NCI-H774 (cell line): ENCODE results near the gene ARPC2.

Source experiments
- DNase-seq: peaks from one replicate; lab custom pipeline; 2025; lab: John Stamatoyannopoulos, UW

Gene ARPC2

GRCh38 chr2:218217360-218218267, 625 bp downstream of the ARPC2 start:
- no peak for DNase-seq

GRCh38 chr2:218218268-218219185, 1.5 kb downstream of the ARPC2 start:
- DNase-seq, result no peak

- no peak for DNase-seq
Observed at GRCh38 chr2:218219934-218220333, 2.9 kb downstream of the ARPC2 start.

- DNase-seq, result no peak
Observed at GRCh38 chr2:218221000-218221399, 4.0 kb downstream of the ARPC2 start.

GRCh38 chr2:218223046-218223445, 6.1 kb downstream of the ARPC2 start:
- DNase-seq, result no peak

GRCh38 chr2:218224186-218224585, 7.2 kb downstream of the ARPC2 start:
- no peak for DNase-seq

GRCh38 chr2:218226903-218227302, 9.9 kb downstream of the ARPC2 start:
- DNase-seq, result no peak

- no peak for DNase-seq
Observed at GRCh38 chr2:218228366-218229090, 11.5 kb downstream of the ARPC2 start.

GRCh38 chr2:218229239-218229638, 12.2 kb downstream of the ARPC2 start:
- DNase-seq, result no peak

GRCh38 chr2:218229851-218230250, 12.9 kb downstream of the ARPC2 start:
- no peak for DNase-seq

GRCh38 chr2:218230882-218231281, 13.9 kb downstream of the ARPC2 start:
- DNase-seq, result no peak

- DNase-seq, result no peak
Observed at GRCh38 chr2:218233543-218233942, 16.6 kb downstream of the ARPC2 start.

GRCh38 chr2:218234521-218234920, 17.5 kb downstream of the ARPC2 start:
- DNase-seq, result no peak

- DNase-seq, result no peak
Observed at GRCh38 chr2:218235017-218235416, 18.0 kb downstream of the ARPC2 start.

GRCh38 chr2:218236829-218237228, 19.8 kb downstream of the ARPC2 start:
- DNase-seq, result no peak

- DNase-seq, result no peak
Observed at GRCh38 chr2:218238887-218239286, 21.9 kb downstream of the ARPC2 start.

- DNase-seq, result no peak
Observed at GRCh38 chr2:218244204-218244603, 27.2 kb downstream of the ARPC2 start.

GRCh38 chr2:218244665-218245064, 27.7 kb downstream of the ARPC2 start:
- DNase-seq, result no peak

GRCh38 chr2:218245214-218245613, 28.2 kb downstream of the ARPC2 start:
- no peak for DNase-seq

GRCh38 chr2:218249691-218250090, 32.7 kb downstream of the ARPC2 start:
- no peak for DNase-seq

- no peak for DNase-seq
Observed at GRCh38 chr2:218252509-218253231, 35.7 kb downstream of the ARPC2 start.
